ENCODE results near the gene CLC.

The CLC gene

GRCh38 chr19:39778763-39779162 lies 40.9 kb upstream of the CLC start, which contains the start of gene LEUTX:
Gene LEUTX, plus strand, starts transcription at chr19:39778854. Its CDS starts 67 bp downstream, at chr19:39778921.
- POLR2A ChIA-PET: no interaction called here

GRCh38 chr19:39768786-39769185 lies 31.0 kb upstream of the CLC start:
- no peaks in the 10 kb centered on the region; the same call in 1 of the 2 replicates for H3K9me3 ChIP-seq (ENCODE audit: control insufficient read depth, insufficient read depth, low read depth, low read length)
- peaks cover 6% of the 10 kb centered on the region for H3K4me1 ChIP-seq (ENCODE audit: control insufficient read depth, insufficient read depth, low read length)
- H3K27ac ChIP-seq (ENCODE audit: extremely low read depth, low read depth, low read length): no peak overlapping the region
- ChIA-PET CTCF (interaction anchor here (0.6 to 7.8 kb wide), 17 partner anchors 7 to 325 kb away, joined by 3 to 72 read pairs (median 5); no protein-coding TSS in a partner anchor), POLR2A (interaction anchor here (1.3 kb wide), 1 partner anchor 65 kb away, joined by 7 read pairs; the partner anchor contains the start of gene DYRK1B)
- no peak overlapping the region for H3K4me3 ChIP-seq (ENCODE audit: low read depth, low read length)
- no peak for TF ChIP-seq ZNF239 (tag by site-specific recombination; IDR thresholded peaks at IDR 0.05)
- no peak for TF ChIP-seq ZNF521 (tag by site-specific recombination; IDR thresholded peaks at IDR 0.05)
- no peak for TF ChIP-seq ZSCAN5A (tag by site-specific recombination; IDR thresholded peaks at IDR 0.05)
- no peak for TF ChIP-seq ZNF704 (tag by site-specific recombination; IDR thresholded peaks at IDR 0.05)
- TF ChIP-seq ZNF501 (tag by site-specific recombination; IDR thresholded peaks at IDR 0.05): no peak
- no peak for TF ChIP-seq WT1 (tag by site-specific recombination; IDR thresholded peaks at IDR 0.05)
- no peak for TF ChIP-seq RBAK (tag by site-specific recombination; IDR thresholded peaks at IDR 0.05)
- no peak for TF ChIP-seq GLI2 (tag by site-specific recombination; IDR thresholded peaks at IDR 0.05; ENCODE audit: borderline replicate concordance, low read depth)
- no peak for TF ChIP-seq ZNF692 (tag by site-specific recombination; IDR thresholded peaks at IDR 0.05)
- no peak for TF ChIP-seq ZNF660 (tag by site-specific recombination; IDR thresholded peaks at IDR 0.05)
- no peak for TF ChIP-seq ZNF394 (tag by site-specific recombination; IDR thresholded peaks at IDR 0.05; ENCODE audit: borderline replicate concordance)
- TF ChIP-seq ZXDB (tag by site-specific recombination; IDR thresholded peaks at IDR 0.05): no peak
- no peak for TF ChIP-seq ZNF768 (tag by site-specific recombination; IDR thresholded peaks at IDR 0.05)
- TF ChIP-seq ZNF202 (tag by site-specific recombination; IDR thresholded peaks at IDR 0.05; ENCODE audit: borderline replicate concordance): no peak
- TF ChIP-seq SP2 (tag by site-specific recombination; IDR thresholded peaks at IDR 0.05): no peak
- no peak for TF ChIP-seq ZBTB48 (tag by site-specific recombination; IDR thresholded peaks at IDR 0.05)
- TF ChIP-seq MYNN (tag by site-specific recombination; IDR thresholded peaks at IDR 0.05; ENCODE audit: borderline replicate concordance): no peak
- no peaks in the 10 kb centered on the region for H3K36me3 ChIP-seq (ENCODE audit: control insufficient read depth in 2 of 2, insufficient read depth in 1 of 2, low read length in 2 of 2)

More at GRCh38 chr19:39778763-39779162, 40.9 kb upstream of the CLC start, which contains the start of gene LEUTX:
- TF ChIP-seq ZNF239 (tag by site-specific recombination; IDR thresholded peaks at IDR 0.05): no peak
- no peak for TF ChIP-seq ZBTB17 (tag by site-specific recombination; IDR thresholded peaks at IDR 0.05)
- no peak for TF ChIP-seq GLI2 (tag by site-specific recombination; IDR thresholded peaks at IDR 0.05; ENCODE audit: borderline replicate concordance, low read depth)
- TF ChIP-seq SP7 (tag by site-specific recombination; IDR thresholded peaks at IDR 0.05): no peak
- no peak for TF ChIP-seq SP3 (tag by site-specific recombination; IDR thresholded peaks at IDR 0.05)
- TF ChIP-seq ZNF555 (tag by site-specific recombination; conservative IDR thresholded peaks at IDR 0.05): no peak
- TF ChIP-seq ZBTB6 (tag by site-specific recombination; IDR thresholded peaks at IDR 0.05): no peak
- TF ChIP-seq PRDM6 (tag by site-specific recombination; IDR thresholded peaks at IDR 0.05): no peak
- TF ChIP-seq PRDM1 (tag by site-specific recombination; IDR thresholded peaks at IDR 0.05): no peak
- TF ChIP-seq ZNF341 (tag by site-specific recombination; IDR thresholded peaks at IDR 0.05; ENCODE audit: low read depth): no peak
- no peak within 1 kb of the TSS for H3K4me3 ChIP-seq (ENCODE audit: low read depth, low read length)
- CTCF ChIA-PET: interaction anchor here (2.1 to 2.8 kb wide), 2 partner anchors 11 to 14 kb away, joined by 8 to 9 read pairs; no protein-coding TSS in a partner anchor
- no peaks in the 10 kb centered on the region; the same call in 1 of the 2 replicates for H3K9me3 ChIP-seq (ENCODE audit: control insufficient read depth, insufficient read depth, low read depth, low read length)
- no peaks in the 10 kb centered on the region for H3K36me3 ChIP-seq (ENCODE audit: control insufficient read depth in 2 of 2, insufficient read depth in 1 of 2, low read length in 2 of 2)
- H3K4me1 ChIP-seq (ENCODE audit: control insufficient read depth, insufficient read depth, low read length): no peaks in the 10 kb centered on the region
- no peak within 1 kb of the TSS for H3K27ac ChIP-seq (ENCODE audit: extremely low read depth, low read depth, low read length)

Data from HEK293 (cell line).